ENCODE results near the gene ASB18.

The ASB18 gene

GRCh38 chr2:236162031-236162845 is 102.0 kb downstream of the ASB18 start:
- no peak for DNase-seq

GRCh38 chr2:236161531-236161930 is 102.7 kb downstream of the ASB18 start:
- DNase-seq, result no peak

GRCh38 chr2:236161082-236161462 is 103.1 kb downstream of the ASB18 start:
- no peak for DNase-seq

- DNase-seq, result no peak
Observed at GRCh38 chr2:236160366-236161081, 103.7 kb downstream of the ASB18 start.

GRCh38 chr2:236159778-236160170 is 104.4 kb downstream of the ASB18 start:
- DNase-seq, result no peak

GRCh38 chr2:236158969-236159777 is 105.0 kb downstream of the ASB18 start:
- no peak for DNase-seq

GRCh38 chr2:236157815-236158498 is 106.2 kb downstream of the ASB18 start:
- DNase-seq, result no peak

GRCh38 chr2:236157366-236157765 is 106.8 kb downstream of the ASB18 start:
- DNase-seq, result no peak

GRCh38 chr2:236156860-236157194 is 107.4 kb downstream of the ASB18 start:
- no peak for DNase-seq

- DNase-seq, result no peak
Observed at GRCh38 chr2:236156095-236156859, 107.9 kb downstream of the ASB18 start.

GRCh38 chr2:236155406-236155805 is 108.8 kb downstream of the ASB18 start:
- DNase-seq, result no peak

- DNase-seq, result no peak
Observed at GRCh38 chr2:236146436-236146835, 117.8 kb downstream of the ASB18 start.

- no peak for DNase-seq
Observed at GRCh38 chr2:236143811-236144210, 120.4 kb downstream of the ASB18 start.

All from activated CD4-positive, CD25-positive, alpha-beta regulatory T cell treated with anti-CD3 and anti-CD28 coated beads, Interleukin-2, amount 50 U/mL, for 72 hours (primary cell).